Liver (tissue), 3 donors: ENCODE data around the gene RAB17.

Source experiments
- CTCF ChIP-seq: fragments of 150-350 bp; IDR thresholded peaks from 2 replicates; pipeline ENCODE4 v1.5.1; 2017; ENCODE audit warnings: improper control_type of control experiment, low read depth, low read length; ENCODE audit not compliant: missing input control
- EGR1 ChIP-seq, 2 donors: IDR thresholded peaks; 2 replicates each; pipeline ENCODE4 v1.6.1; 2016 to 2018; ENCODE audit warnings: antibody characterized with exemption in 2 of 2, low read depth in 2 of 2
- FOXA1 ChIP-seq: IDR thresholded peaks from 2 replicates; pipeline ENCODE4 v1.6.1; 2016; ENCODE audit warnings: antibody characterized with exemption
- GABPA ChIP-seq, 2 donors: IDR thresholded peaks in 1 of 2; conservative IDR thresholded peaks in 1 of 2; 2 replicates each; pipeline ENCODE4 v1.6.1; 2016; ENCODE audit warnings: antibody characterized with exemption in 2 of 2, mild to moderate bottlenecking in 1 of 2, moderate library complexity in 1 of 2
- HNF4A ChIP-seq, 2 donors: conservative IDR thresholded peaks; 2 replicates each; pipeline ENCODE4 v1.6.1; 2016; ENCODE audit warnings: antibody characterized with exemption in 2 of 2, mild to moderate bottlenecking in 2 of 2
- JUND ChIP-seq, 2 donors: IDR thresholded peaks; 2 replicates each; pipeline ENCODE4 v1.6.1; 2016; ENCODE audit warnings: antibody characterized with exemption in 2 of 2
- MAX ChIP-seq: IDR thresholded peaks from 2 replicates; pipeline ENCODE4 v1.6.1; 2016; ENCODE audit warnings: antibody characterized with exemption
- RAD21 ChIP-seq, 2 donors: IDR thresholded peaks; 2 replicates each; pipeline ENCODE4 v1.6.1; 2016; ENCODE audit warnings: antibody characterized with exemption in 2 of 2, mild to moderate bottlenecking in 2 of 2
- REST ChIP-seq: IDR thresholded peaks from 2 replicates; pipeline ENCODE4 v1.6.1; 2016; ENCODE audit warnings: antibody characterized with exemption, mild to moderate bottlenecking
- RXRA ChIP-seq, 2 donors: IDR thresholded peaks; 2 replicates each; pipeline ENCODE4 v1.6.1; 2017 to 2018; ENCODE audit warnings: antibody characterized with exemption in 2 of 2, mild to moderate bottlenecking in 1 of 2
- SP1 ChIP-seq: IDR thresholded peaks from 2 replicates; pipeline ENCODE4 v1.6.1; 2018; ENCODE audit warnings: antibody characterized with exemption, mild to moderate bottlenecking
- TAF1 ChIP-seq: conservative IDR thresholded peaks from 2 replicates; pipeline ENCODE4 v1.6.1; 2016; ENCODE audit warnings: antibody characterized with exemption, mild to moderate bottlenecking
- YY1 ChIP-seq: IDR thresholded peaks from 2 replicates; pipeline ENCODE4 v1.6.1; 2016; ENCODE audit warnings: antibody characterized with exemption, mild to moderate bottlenecking
- donor health status: healthy.
- donor health status: healthy.

- TF ChIP-seq CTCF (no peak), REST (no peak), YY1 (no peak), FOXA1 (no peak), EGR1 (IDR thresholded peaks at IDR 0.05; ENCODE audit: low read depth in 2 of 2) (no peak), SP1 (no peak), GABPA (IDR thresholded peaks at IDR 0.05 in 1 of 2, conservative IDR thresholded peaks at IDR 0.05 in 1 of 2) (no peak), RAD21 (IDR thresholded peaks at IDR 0.05) (no peak), TAF1 (no peak), MAX (no peak), JUND (IDR thresholded peaks at IDR 0.05) (no peak), HNF4A (conservative IDR thresholded peaks at IDR 0.05) (no peak), RXRA (IDR thresholded peaks at IDR 0.05) (no peak)
Observed at GRCh38 chr2:237604391-237604790, 13.9 kb upstream of the RAB17 start.
